Measurements from ENCODE around the gene FCHSD1. TPM values are rescaled to one million over a fixed set of nuclear protein-coding genes. Genes with fewer than 3 reads are reported as not detected.
"Not testable (repeated sequence)": the region's sequence is repeated elsewhere in the genome, so short reads cannot be mapped to it uniquely, and the experiment has no call there.

Gene FCHSD1
- total RNA-seq, 1 donor, result 19.9 TPM

DNA sequence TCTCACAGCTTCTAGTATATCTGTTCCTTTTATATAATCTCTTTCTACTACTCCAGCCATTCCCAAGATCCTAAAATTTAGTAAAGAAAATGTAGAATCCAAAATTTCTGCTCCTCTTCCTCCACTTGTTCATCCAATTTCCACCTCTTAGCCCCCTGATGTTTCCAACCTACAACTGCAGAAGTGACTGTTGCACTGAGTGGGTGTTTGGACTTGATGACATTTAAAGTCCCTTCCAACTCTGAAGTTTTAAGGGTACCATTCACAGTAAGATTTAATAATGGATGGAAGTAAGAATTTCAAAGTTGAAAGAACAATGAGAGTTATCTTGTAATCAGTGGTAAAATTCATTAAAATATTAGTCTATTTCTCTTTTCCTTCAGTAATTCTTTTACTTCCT is 37.9 kb downstream of the FCHSD1 start:
- DNase-seq (ENCODE audit: low read depth), result no peak
- no peak overlapping the region for H3K4me3 ChIP-seq (ENCODE audit: low read depth, low read length)
- TF ChIP-seq, protein P1, sequence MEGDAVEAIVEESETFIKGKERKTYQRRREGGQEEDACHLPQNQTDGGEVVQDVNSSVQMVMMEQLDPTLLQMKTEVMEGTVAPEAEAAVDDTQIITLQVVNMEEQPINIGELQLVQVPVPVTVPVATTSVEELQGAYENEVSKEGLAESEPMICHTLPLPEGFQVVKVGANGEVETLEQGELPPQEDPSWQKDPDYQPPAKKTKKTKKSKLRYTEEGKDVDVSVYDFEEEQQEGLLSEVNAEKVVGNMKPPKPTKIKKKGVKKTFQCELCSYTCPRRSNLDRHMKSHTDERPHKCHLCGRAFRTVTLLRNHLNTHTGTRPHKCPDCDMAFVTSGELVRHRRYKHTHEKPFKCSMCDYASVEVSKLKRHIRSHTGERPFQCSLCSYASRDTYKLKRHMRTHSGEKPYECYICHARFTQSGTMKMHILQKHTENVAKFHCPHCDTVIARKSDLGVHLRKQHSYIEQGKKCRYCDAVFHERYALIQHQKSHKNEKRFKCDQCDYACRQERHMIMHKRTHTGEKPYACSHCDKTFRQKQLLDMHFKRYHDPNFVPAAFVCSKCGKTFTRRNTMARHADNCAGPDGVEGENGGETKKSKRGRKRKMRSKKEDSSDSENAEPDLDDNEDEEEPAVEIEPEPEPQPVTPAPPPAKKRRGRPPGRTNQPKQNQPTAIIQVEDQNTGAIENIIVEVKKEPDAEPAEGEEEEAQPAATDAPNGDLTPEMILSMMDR (IDR thresholded peaks at IDR 0.05; ENCODE audit: insufficient read depth, low read length), result peak; percentile 1

DNA sequence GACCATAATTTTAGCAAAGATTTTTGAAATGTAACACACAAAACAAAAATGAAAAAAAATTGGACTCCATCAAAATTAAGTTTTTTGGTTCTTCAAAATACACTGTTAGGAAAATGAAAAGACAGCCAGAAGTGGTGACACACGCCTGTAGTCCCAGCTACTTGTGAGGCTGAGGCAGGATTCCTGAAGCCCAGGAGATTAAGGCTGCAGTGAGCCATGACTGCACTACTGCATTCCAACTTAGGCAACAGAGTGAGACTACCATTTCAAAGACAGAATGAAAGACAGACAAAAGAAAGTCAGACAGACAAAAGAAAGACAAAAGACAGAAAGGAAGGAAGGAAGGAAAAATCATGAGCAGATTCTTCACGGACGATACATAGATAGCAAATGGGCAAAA is 39.9 kb downstream of the FCHSD1 start:
- H3K4me3 ChIP-seq (ENCODE audit: low read depth, low read length), result no peak overlapping the region
- no peak for DNase-seq (ENCODE audit: low read depth)
- TF ChIP-seq, protein P1 (IDR thresholded peaks at IDR 0.05; ENCODE audit: insufficient read depth, low read length), result no peak

DNA sequence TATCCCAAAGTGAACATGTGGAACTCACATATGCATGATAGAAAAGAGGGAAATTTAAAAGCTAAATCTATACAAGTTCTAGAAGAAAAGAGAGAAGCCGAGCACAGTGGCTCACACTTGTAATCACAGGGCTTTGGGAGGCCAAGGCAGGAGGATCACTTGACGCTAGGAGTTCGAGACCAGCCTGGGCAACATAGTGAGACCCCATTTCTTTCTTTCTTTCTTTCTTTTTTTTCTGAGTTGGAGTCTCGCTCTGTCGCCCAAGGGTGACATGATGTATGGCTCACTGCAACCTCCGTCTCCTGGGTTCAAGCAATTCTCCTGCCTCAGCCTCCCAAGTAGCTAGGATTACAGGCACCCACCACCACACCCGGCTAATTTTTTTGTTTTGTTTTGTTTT is 41.3 kb downstream of the FCHSD1 start:
- not testable (repeated sequence) for H3K4me3 ChIP-seq (ENCODE audit: low read depth, low read length); DNase-seq (ENCODE audit: low read depth)

DNA sequence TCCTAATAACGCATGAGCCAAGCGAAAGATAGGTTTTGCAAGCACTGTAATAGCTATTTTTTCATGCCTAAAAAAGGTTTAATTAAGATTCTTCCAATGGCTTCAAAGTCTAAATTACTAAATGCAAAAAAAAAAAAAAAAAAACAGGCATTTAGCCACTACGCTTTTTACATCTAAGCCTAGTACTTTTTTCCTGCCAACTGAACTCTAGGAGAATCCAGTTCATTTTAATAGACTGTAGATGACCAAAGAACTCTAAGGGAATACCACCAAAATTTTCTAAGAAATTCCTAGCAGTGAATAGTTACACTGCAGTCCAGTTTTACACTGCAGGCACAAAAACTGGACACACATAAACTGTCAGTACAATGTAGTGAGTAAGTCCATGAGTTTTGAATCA is 42.2 kb downstream of the FCHSD1 start:
- no peak for DNase-seq (ENCODE audit: low read depth)
- TF ChIP-seq, protein P1 (IDR thresholded peaks at IDR 0.05; ENCODE audit: insufficient read depth, low read length), result no peak
- H3K4me3 ChIP-seq (ENCODE audit: low read depth, low read length), result no peak overlapping the region

DNA sequence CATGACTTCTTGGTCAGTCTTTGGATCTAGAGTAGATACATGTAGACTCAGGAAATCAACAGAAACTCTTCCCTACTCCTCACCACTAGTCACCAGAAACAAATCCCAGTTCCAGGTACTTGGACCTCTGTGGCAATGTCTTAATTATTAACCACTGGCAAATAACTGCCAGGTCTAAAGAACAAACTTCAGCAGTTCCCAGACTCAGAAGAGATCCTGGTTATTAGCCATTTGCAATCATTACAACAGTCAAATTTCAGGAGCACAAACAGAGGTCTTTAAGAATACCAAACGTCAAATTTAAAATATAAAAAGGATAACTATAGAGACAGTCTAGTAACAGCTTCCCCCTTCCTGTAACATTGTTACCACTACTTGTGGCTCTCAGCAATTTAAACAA is 42.7 kb downstream of the FCHSD1 start:
- TF ChIP-seq, protein P1 (IDR thresholded peaks at IDR 0.05; ENCODE audit: insufficient read depth, low read length), result no peak
- H3K4me3 ChIP-seq (ENCODE audit: low read depth, low read length), result no peak overlapping the region
- DNase-seq (ENCODE audit: low read depth), result no peak

DNA sequence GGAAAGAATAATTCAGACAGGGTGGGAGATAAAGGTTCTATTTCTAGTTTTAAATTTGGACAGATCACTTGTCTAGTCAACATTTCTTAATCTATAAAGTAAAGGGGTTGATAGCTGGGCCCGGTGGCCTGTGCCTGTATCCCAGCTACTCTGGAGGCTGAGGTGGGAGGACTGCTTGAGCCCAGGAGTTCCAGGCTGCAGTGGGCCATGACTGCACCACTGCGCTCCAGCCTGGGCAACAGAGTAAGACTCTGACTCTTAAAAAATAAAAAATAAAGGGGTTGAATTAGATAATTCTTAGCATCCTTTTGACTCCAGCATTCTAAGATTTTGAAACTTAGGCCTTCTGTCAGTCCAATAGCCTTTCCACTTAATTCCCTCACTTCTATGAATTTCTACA is 43.2 kb downstream of the FCHSD1 start:
- TF ChIP-seq, protein P1 (IDR thresholded peaks at IDR 0.05; ENCODE audit: insufficient read depth, low read length), result no peak
- no peak for DNase-seq (ENCODE audit: low read depth)
- H3K4me3 ChIP-seq (ENCODE audit: low read depth, low read length), result no peak overlapping the region

DNA sequence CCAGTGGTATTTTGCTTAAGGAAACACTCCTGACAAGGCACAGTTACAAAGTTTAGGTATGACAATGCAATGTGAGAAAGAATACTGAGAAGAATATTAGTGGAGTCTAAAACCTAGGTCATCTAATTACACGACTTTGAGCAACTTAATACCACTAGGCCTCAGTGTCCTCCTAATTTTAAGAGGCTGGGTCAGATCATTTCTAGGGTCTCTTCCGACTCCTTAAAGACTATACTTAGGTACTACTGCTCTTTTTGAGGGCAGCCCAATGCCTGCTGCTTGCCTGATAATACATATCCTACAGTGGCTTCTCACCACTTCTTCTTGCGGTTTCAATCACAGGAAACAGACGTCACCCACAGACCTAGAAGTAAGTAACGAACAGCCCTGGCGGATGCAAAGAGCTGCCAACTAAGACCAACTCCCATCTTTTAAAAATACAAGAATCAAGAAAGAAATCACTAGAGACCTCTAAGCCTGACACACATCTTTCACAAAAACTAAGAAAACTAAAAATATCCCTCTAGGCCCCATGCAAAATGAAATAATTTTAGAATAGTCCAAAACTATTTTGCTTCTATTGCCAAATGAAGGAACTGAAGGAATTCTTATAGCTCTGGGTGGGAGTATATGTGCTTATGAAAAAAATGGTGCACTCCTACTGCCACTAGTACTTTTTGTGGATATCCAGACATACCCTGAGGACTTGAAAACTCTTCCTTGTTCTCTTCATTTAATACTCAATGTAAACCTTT is 45.5 kb downstream of the FCHSD1 start:
- TF ChIP-seq, protein P1 (IDR thresholded peaks at IDR 0.05; ENCODE audit: insufficient read depth, low read length), result peak; percentile 11
- H3K4me3 ChIP-seq (ENCODE audit: low read depth, low read length), result no peak overlapping the region
- DNase-seq (ENCODE audit: low read depth), result peak; percentile 82
